Measurements from ENCODE around the gene DYSF.

The DYSF gene

DNA sequence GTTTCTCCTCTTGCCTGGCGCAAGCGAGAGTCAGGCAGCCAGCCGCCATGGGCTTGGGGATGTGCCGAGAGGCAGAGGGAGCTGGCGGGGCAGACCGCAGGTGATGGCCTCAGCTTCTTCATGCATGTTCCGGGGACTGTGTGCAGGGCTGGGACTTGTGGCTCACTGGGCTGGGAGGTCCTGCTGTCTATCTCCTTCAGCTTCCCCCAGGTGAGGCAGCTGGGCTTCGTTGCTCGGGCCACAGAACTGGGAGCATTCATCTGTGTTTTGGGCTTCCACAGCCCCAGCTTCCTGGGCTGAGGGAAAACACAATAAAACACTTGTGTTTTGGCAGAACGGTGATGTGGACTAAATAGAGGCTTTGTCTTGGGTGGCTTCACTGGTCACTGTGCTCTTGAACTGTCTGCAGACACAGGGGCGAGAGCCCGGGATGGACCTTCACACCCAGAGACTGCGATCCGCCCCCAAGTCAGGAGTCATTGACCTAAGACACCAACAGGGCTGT, 93.5 kb downstream of the DYSF start:
- no peaks in the 10 kb centered on the region for H3K36me3 ChIP-seq (ENCODE audit: control insufficient read depth in 2 of 2, insufficient read depth in 1 of 2, low read length in 2 of 2)
- POLR2A ChIA-PET: no interaction called here
- H3K4me1 ChIP-seq (ENCODE audit: control insufficient read depth, insufficient read depth, low read length): no peaks in the 10 kb centered on the region
- no peak for TF ChIP-seq ZNF544 (tag by site-specific recombination; IDR thresholded peaks at IDR 0.05)
- no peak for TF ChIP-seq ZNF211 (tag by site-specific recombination; IDR thresholded peaks at IDR 0.05; ENCODE audit: low read depth)
- no peak for TF ChIP-seq FEZF1 (tag by site-specific recombination; IDR thresholded peaks at IDR 0.05)
- TF ChIP-seq, protein P1, sequence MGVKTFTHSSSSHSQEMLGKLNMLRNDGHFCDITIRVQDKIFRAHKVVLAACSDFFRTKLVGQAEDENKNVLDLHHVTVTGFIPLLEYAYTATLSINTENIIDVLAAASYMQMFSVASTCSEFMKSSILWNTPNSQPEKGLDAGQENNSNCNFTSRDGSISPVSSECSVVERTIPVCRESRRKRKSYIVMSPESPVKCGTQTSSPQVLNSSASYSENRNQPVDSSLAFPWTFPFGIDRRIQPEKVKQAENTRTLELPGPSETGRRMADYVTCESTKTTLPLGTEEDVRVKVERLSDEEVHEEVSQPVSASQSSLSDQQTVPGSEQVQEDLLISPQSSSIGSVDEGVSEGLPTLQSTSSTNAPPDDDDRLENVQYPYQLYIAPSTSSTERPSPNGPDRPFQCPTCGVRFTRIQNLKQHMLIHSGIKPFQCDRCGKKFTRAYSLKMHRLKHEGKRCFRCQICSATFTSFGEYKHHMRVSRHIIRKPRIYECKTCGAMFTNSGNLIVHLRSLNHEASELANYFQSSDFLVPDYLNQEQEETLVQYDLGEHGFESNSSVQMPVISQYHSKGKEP (tag by site-specific recombination; IDR thresholded peaks at IDR 0.05): no peak
- TF ChIP-seq ZNF274 (IDR thresholded peaks at IDR 0.05; ENCODE audit: low read length): no peak
- TF ChIP-seq ZNF274 (tag by site-specific recombination; IDR thresholded peaks at IDR 0.05; ENCODE audit: borderline replicate concordance): no peak
- TF ChIP-seq ZNF514 (tag by site-specific recombination; IDR thresholded peaks at IDR 0.05): no peak
- no peak for TF ChIP-seq ZNF623 (tag by site-specific recombination; IDR thresholded peaks at IDR 0.05)
- no peak for TF ChIP-seq ZNF19 (tag by site-specific recombination; IDR thresholded peaks at IDR 0.05; ENCODE audit: low read depth)
- no peak for TF ChIP-seq ZFP37 (tag by site-specific recombination; IDR thresholded peaks at IDR 0.05)
- TF ChIP-seq ZNF529 (tag by site-specific recombination; IDR thresholded peaks at IDR 0.05; ENCODE audit: insufficient replicate concordance): no peak
- TF ChIP-seq, protein P2, sequence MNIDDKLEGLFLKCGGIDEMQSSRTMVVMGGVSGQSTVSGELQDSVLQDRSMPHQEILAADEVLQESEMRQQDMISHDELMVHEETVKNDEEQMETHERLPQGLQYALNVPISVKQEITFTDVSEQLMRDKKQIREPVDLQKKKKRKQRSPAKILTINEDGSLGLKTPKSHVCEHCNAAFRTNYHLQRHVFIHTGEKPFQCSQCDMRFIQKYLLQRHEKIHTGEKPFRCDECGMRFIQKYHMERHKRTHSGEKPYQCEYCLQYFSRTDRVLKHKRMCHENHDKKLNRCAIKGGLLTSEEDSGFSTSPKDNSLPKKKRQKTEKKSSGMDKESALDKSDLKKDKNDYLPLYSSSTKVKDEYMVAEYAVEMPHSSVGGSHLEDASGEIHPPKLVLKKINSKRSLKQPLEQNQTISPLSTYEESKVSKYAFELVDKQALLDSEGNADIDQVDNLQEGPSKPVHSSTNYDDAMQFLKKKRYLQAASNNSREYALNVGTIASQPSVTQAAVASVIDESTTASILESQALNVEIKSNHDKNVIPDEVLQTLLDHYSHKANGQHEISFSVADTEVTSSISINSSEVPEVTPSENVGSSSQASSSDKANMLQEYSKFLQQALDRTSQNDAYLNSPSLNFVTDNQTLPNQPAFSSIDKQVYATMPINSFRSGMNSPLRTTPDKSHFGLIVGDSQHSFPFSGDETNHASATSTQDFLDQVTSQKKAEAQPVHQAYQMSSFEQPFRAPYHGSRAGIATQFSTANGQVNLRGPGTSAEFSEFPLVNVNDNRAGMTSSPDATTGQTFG (tag by site-specific recombination; IDR thresholded peaks at IDR 0.05; ENCODE audit: borderline replicate concordance): no peak
- CTCF ChIA-PET: interaction anchor here (0.6 to 5.2 kb wide), 24 partner anchors 10 to 1565 kb away, joined by 3 to 43 read pairs (median 4); no protein-coding TSS in a partner anchor
- H3K4me3 ChIP-seq (ENCODE audit: low read depth, low read length): no peak overlapping the region
- no peaks in the 10 kb centered on the region for H3K9me3 ChIP-seq (ENCODE audit: control insufficient read depth, insufficient read depth, low read depth, low read length)
- H3K27ac ChIP-seq (ENCODE audit: extremely low read depth, low read depth, low read length): no peak overlapping the region

- no peaks in the 10 kb centered on the region for H3K9me3 ChIP-seq (ENCODE audit: control insufficient read depth, insufficient read depth, low read depth, low read length)
- no peak overlapping the region for H3K27ac ChIP-seq (ENCODE audit: extremely low read depth, low read depth, low read length)
- no peaks in the 10 kb centered on the region for H3K4me1 ChIP-seq (ENCODE audit: control insufficient read depth, insufficient read depth, low read length)
- CTCF ChIA-PET: interaction anchor here (0.7 to 5.2 kb wide), 22 partner anchors 8 to 1213 kb away, joined by 3 to 43 read pairs (median 4); no protein-coding TSS in a partner anchor
- no peaks in the 10 kb centered on the region for H3K36me3 ChIP-seq (ENCODE audit: control insufficient read depth in 2 of 2, insufficient read depth in 1 of 2, low read length in 2 of 2)
- POLR2A ChIA-PET: no interaction called here
- H3K4me3 ChIP-seq (ENCODE audit: low read depth, low read length): no peak overlapping the region
- TF ChIP-seq ZNF664 (tag by site-specific recombination; IDR thresholded peaks at IDR 0.05): no peak
- TF ChIP-seq, protein P3, sequence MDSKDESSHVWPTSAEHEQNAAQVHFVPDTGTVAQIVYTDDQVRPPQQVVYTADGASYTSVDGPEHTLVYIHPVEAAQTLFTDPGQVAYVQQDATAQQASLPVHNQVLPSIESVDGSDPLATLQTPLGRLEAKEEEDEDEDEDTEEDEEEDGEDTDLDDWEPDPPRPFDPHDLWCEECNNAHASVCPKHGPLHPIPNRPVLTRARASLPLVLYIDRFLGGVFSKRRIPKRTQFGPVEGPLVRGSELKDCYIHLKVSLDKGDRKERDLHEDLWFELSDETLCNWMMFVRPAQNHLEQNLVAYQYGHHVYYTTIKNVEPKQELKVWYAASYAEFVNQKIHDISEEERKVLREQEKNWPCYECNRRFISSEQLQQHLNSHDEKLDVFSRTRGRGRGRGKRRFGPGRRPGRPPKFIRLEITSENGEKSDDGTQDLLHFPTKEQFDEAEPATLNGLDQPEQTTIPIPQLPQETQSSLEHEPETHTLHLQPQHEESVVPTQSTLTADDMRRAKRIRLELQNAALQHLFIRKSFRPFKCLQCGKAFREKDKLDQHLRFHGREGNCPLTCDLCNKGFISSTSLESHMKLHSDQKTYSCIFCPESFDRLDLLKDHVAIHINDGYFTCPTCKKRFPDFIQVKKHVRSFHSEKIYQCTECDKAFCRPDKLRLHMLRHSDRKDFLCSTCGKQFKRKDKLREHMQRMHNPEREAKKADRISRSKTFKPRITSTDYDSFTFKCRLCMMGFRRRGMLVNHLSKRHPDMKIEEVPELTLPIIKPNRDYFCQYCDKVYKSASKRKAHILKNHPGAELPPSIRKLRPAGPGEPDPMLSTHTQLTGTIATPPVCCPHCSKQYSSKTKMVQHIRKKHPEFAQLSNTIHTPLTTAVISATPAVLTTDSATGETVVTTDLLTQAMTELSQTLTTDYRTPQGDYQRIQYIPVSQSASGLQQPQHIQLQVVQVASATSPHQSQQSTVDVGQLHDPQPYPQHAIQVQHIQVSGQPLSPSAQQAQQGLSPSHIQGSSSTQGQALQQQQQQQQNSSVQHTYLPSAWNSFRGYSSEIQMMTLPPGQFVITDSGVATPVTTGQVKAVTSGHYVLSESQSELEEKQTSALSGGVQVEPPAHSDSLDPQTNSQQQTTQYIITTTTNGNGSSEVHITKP (tag by site-specific recombination; IDR thresholded peaks at IDR 0.05): no peak
- TF ChIP-seq ZNF350 (tag by site-specific recombination; IDR thresholded peaks at IDR 0.05): no peak
Observed at GRCh38 chr2:71547616-71548285, 94.4 kb downstream of the DYSF start.

Measured in HEK293 (cell line).